Uterus (tissue), 4 donors: Measurements from ENCODE around the gene CCN5. TPM values are rescaled to one million over a fixed set of nuclear protein-coding genes. Genes with fewer than 3 reads are reported as not detected.
"Not testable (repeated sequence)": the region's sequence is repeated elsewhere in the genome, so short reads cannot be mapped to it uniquely, and the experiment has no call there.

Source experiments
- DNase-seq, 2 donors: peaks; one replicate each; pipeline ENCODE4 v3.0.0-alpha.2; 2019 to 2020
- H3K27ac ChIP-seq, 2 donors: fragments of 200-600 bp; sonication (generic); 1 replicate in 1 of 2; 2 replicates in 1 of 2; pipeline ENCODE4 v1.5.1; 2016 to 2018
- H3K27me3 ChIP-seq, 2 donors: fragments of 200-600 bp; sonication (generic); one replicate each; pipeline ENCODE4 v1.5.1; 2018 to 2019; ENCODE audit warnings: control low read depth in 1 of 2
- H3K36me3 ChIP-seq, 2 donors: fragments of 200-600 bp; sonication (generic); one replicate each; pipeline ENCODE4 v1.5.1; 2019; ENCODE audit warnings: control low read depth in 1 of 2
- H3K4me1 ChIP-seq, 2 donors: fragments of 200-600 bp; sonication (generic); one replicate each; pipeline ENCODE4 v1.5.1; 2018 to 2019; ENCODE audit warnings: control low read depth in 1 of 2
- H3K4me3 ChIP-seq, 2 donors: fragments of 200-600 bp; sonication (generic); 1 replicate in 1 of 2; 2 replicates in 1 of 2; pipeline ENCODE4 v1.5.1; 2018 to 2019; ENCODE audit warnings: mild to moderate bottlenecking in 1 of 2
- H3K9me3 ChIP-seq, 2 donors: fragments of 200-600 bp; sonication (generic); one replicate each; pipeline ENCODE4 v1.5.1; 2019; ENCODE audit warnings: control low read depth in 1 of 2
- CTCF ChIP-seq, 4 experiments: fragments of 200-600 bp in 2 of 4; fragments of 450-650 bp in 2 of 4; sonication (generic) in 2 of 4; IDR thresholded peaks; one replicate each; pipeline ENCODE4 v1.5.1; 2016 to 2019; ENCODE audit warnings: antibody characterized with exemption in 4 of 4, mild to moderate bottlenecking in 2 of 4, moderate library complexity in 1 of 4
- POLR2A ChIP-seq, 2 donors: fragments of 450-650 bp; IDR thresholded peaks; one replicate each; pipeline ENCODE4 v1.6.1; 2016; ENCODE audit warnings: antibody characterized with exemption in 2 of 2, mild to moderate bottlenecking in 1 of 2, moderate library complexity in 1 of 2
- intact Hi-C: fragments of 100-400 bp; cut with DNase I; formaldehyde crosslinking; loops from one replicate; pipeline ENCODE4 v1.15.1; 2023; ENCODE audit warnings: low total_unique reads
- total RNA-seq, 4 donors: library from RNA; depleted of rRNA in 3 of 4; stranded (reverse); fragments of >200 nt in 3 of 4; gene quantifications; one replicate each; pipeline versions ENCODE4 v1.1.0 to v1.2.4, GENCODE V29; 2014 to 2023
- donor health status: DM: yes; HTN: yes; CAD: no.

Gene CCN5
- total RNA-seq, 4 donors from 2014 or later = 19.4 to 47.9 (median 29.7) TPM; not detected in 1

- peak overlapping the region; percentile 65 to 81 for H3K27ac ChIP-seq
- H3K36me3 ChIP-seq = no peaks in the 10 kb centered on the region
- no peak for DNase-seq
- intact Hi-C loops = no loop called here
- H3K9me3 ChIP-seq = no peaks in the 10 kb centered on the region
- H3K4me1 ChIP-seq = peaks cover 0 to 8% of the 10 kb centered on the region in 2 donors
- H3K27me3 ChIP-seq = no peaks in the 10 kb centered on the region
- TF ChIP-seq CTCF (IDR thresholded peaks at IDR 0.05) (no peak), POLR2A (IDR thresholded peaks at IDR 0.05) (no peak)
- H3K4me3 ChIP-seq = no peak overlapping the region
Measured at GRCh38 chr20:44695674-44696300, 19.4 kb upstream of the CCN5 start.

- H3K36me3 ChIP-seq = no peaks in the 10 kb centered on the region
- peak overlapping the region; percentile 65 to 81 for H3K27ac ChIP-seq
- TF ChIP-seq POLR2A (IDR thresholded peaks at IDR 0.05) (no peak), CTCF (IDR thresholded peaks at IDR 0.05) (no peak)
- H3K4me3 ChIP-seq = no peak overlapping the region
- no peak for DNase-seq
- no peaks in the 10 kb centered on the region for H3K27me3 ChIP-seq
- no peaks in the 10 kb centered on the region for H3K9me3 ChIP-seq
- intact Hi-C loops = no loop called here
- peaks cover 3 to 8% of the 10 kb centered on the region in 2 donors for H3K4me1 ChIP-seq
Measured at GRCh38 chr20:44696315-44696714, 18.9 kb upstream of the CCN5 start.

- DNase-seq, H3K27me3 ChIP-seq, intact Hi-C loops, H3K27ac ChIP-seq, H3K4me1 ChIP-seq, H3K36me3 ChIP-seq, H3K9me3 ChIP-seq, H3K4me3 ChIP-seq: not testable (repeated sequence)
Measured at GRCh38 chr20:44697041-44697440, 18.1 kb upstream of the CCN5 start.

- TF ChIP-seq CTCF (IDR thresholded peaks at IDR 0.05) (no peak), POLR2A (IDR thresholded peaks at IDR 0.05) (no peak)
- H3K4me3 ChIP-seq = no peak overlapping the region
- intact Hi-C loops = no loop called here
- H3K9me3 ChIP-seq = no peaks in the 10 kb centered on the region
- H3K27me3 ChIP-seq = no peaks in the 10 kb centered on the region
- no peak for DNase-seq
- no peaks in the 10 kb centered on the region for H3K36me3 ChIP-seq
- no peak overlapping the region for H3K27ac ChIP-seq
- H3K4me1 ChIP-seq = peaks cover 4 to 20% of the 10 kb centered on the region in 2 donors
Measured at GRCh38 chr20:44698351-44698750, 16.8 kb upstream of the CCN5 start.

GRCh38 chr20:44700306-44700705 lies 14.9 kb upstream of the CCN5 start:
- peaks cover 0 to 20% of the 10 kb centered on the region in 2 donors for H3K4me1 ChIP-seq
- H3K4me3 ChIP-seq = no peak overlapping the region
- TF ChIP-seq POLR2A (IDR thresholded peaks at IDR 0.05) = no peak
- no peak for TF ChIP-seq CTCF (IDR thresholded peaks at IDR 0.05)
- H3K9me3 ChIP-seq = no peaks in the 10 kb centered on the region
- H3K27ac ChIP-seq = peak overlapping the region in 1 of 2 donors; percentile 85
- intact Hi-C loops = no loop called here
- H3K36me3 ChIP-seq = no peaks in the 10 kb centered on the region
- DNase-seq = no peak
- H3K27me3 ChIP-seq = no peaks in the 10 kb centered on the region
